ENCODE data around the gene LATS2.

The LATS2 gene

DNA sequence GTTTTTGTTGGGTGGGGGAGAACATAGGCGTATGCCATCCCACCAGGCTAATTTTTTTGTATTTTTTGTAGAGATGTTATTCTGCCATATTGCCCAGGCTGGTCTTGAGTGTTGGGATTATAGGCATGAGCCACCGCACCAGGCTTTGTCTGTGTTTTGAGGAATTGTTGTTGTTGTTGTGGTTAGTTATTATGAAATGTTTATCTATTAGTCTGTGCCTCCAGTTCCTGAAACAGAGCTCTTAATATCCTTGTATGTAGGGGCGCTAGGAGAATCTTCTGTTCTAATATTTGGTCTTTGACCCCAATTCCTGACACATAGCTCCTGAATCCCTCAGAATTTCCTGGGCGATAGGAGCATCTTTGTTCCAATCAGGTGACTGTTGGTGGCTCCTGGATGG, 5.6 kb upstream of the LATS2 start:
- no peak overlapping the region for H3K4me3 ChIP-seq (ENCODE audit: low read length)
- TF ChIP-seq, protein P1, sequence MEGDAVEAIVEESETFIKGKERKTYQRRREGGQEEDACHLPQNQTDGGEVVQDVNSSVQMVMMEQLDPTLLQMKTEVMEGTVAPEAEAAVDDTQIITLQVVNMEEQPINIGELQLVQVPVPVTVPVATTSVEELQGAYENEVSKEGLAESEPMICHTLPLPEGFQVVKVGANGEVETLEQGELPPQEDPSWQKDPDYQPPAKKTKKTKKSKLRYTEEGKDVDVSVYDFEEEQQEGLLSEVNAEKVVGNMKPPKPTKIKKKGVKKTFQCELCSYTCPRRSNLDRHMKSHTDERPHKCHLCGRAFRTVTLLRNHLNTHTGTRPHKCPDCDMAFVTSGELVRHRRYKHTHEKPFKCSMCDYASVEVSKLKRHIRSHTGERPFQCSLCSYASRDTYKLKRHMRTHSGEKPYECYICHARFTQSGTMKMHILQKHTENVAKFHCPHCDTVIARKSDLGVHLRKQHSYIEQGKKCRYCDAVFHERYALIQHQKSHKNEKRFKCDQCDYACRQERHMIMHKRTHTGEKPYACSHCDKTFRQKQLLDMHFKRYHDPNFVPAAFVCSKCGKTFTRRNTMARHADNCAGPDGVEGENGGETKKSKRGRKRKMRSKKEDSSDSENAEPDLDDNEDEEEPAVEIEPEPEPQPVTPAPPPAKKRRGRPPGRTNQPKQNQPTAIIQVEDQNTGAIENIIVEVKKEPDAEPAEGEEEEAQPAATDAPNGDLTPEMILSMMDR (conservative IDR thresholded peaks at IDR 0.05; ENCODE audit: low read length), result no peak
- no peak for DNase-seq (ENCODE audit: low read depth)

DNA sequence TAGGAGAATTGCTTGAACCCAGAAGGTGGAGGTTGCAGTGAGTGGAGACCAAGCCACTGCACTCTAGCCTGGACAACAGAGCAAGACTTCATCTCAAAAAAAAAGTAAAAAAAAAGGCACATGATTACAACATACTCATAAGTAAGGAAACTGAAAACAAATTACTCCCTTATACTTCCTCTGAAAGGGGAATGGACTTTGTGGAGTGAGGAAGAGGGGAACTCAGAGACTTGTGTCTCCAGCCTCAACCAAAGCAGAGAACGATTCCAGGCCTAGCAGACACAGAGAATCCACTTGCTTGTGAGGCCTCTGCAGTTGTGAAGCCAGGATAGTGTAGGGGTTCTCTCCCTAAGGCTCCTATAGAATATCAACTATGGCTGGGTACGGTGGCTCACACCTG, 4.3 kb upstream of the LATS2 start:
- no peak overlapping the region for H3K4me3 ChIP-seq (ENCODE audit: low read length)
- TF ChIP-seq, protein P1 (conservative IDR thresholded peaks at IDR 0.05; ENCODE audit: low read length), result no peak
- DNase-seq (ENCODE audit: low read depth), result no peak

DNA sequence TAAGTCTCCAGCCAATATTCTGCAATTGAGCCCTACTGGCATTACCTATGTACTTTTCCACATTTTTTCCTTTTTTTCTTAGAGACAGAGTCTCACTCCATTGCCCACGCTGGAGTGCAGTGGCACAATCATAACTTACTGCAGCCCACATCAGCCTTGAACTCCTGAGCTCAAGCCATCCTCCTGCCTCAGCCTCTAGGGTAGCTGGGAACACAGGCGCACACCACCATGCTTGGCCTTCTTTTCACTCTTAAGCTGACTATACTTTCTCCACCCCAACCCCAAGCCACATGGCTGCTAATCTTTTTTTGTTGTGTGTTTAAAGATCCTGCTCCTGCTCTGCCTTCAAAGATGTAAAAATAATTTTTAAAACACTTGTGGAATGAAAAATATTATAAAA, 1.6 kb upstream of the LATS2 start:
- DNase-seq (ENCODE audit: low read depth), result no peak
- TF ChIP-seq, protein P1 (conservative IDR thresholded peaks at IDR 0.05; ENCODE audit: low read length), result no peak

DNA sequence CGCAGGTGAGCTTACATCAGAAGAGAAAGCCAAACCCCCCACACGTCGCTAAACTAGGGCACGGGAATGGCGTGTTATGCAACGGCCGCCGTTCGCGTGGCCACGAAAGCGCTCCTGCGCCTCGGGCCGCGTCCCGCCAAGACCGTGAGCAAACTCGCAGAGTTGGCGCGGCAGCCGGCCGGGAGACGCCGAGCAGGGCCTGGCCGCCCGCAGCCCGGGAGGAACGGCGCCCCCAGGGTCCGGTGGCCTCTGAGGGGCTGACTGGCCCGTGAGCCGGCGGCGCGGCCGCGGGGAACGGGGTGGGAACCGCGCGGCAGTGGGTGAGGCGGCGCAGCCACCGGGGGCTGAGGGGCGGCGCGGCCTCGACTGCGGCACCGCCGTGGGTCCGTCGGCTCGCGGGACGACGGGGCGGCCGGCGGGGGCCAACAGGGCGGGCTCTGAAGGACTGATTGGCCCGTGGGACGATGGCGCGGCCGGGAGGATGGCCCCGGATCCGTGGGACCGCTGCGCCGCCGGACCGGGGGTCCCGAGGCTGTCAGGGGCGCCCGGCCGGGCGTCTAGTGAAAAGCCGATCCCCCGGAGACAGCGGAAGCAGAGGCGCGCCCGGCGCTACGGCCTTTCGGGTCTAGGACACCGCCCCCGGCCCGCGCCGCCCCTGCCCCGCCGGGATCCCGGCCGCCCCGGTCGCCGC, 903 bp downstream of the LATS2 start:
- TF ChIP-seq, protein P1 (conservative IDR thresholded peaks at IDR 0.05; ENCODE audit: low read length), result no peak
- H3K4me3 ChIP-seq (ENCODE audit: low read length), result peak overlapping the region; percentile 82
- DNase-seq (ENCODE audit: low read depth), result peak; percentile 63

More for the DNA sequence above, 1.6 kb upstream of the LATS2 start:
- no peak overlapping the region for H3K4me3 ChIP-seq (ENCODE audit: low read length)

DNA sequence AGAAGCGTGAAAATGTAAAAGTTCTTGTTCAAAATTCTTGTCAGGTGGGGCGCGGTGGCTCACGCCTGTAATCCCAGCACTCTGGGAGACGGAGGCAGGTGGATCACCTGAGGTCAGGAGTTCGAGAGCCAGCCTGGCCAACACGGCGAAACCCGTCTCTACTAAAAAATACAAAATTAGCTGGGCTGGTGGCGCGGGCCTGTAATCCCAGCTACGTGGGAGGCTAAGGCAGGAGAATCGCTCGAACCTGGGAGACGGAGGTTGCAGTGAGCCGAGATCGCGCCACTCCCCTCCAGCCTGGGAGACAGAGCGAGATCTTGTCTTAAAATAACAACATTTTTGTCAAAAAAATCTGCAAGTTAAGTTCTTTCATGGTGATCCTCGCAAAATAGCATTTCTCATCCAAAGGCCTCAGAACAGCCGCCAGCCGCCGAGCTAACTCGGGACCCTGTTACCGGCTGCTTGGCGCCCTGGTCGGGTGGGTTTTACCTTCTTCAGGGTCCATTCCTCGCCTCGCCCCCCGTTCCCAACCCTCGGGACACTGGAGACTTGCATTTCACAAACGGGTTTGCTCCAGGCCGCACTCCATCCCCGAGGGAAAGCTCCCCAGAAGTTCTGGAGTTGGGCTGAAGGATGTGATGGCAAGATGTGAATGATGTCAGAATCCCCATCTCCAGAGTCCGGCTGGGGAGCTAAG, 1.6 kb downstream of the LATS2 start:
- DNase-seq (ENCODE audit: low read depth), result no peak
- peak overlapping the region; percentile 82 for H3K4me3 ChIP-seq (ENCODE audit: low read length)
- TF ChIP-seq, protein P1 (conservative IDR thresholded peaks at IDR 0.05; ENCODE audit: low read length), result no peak

DNA sequence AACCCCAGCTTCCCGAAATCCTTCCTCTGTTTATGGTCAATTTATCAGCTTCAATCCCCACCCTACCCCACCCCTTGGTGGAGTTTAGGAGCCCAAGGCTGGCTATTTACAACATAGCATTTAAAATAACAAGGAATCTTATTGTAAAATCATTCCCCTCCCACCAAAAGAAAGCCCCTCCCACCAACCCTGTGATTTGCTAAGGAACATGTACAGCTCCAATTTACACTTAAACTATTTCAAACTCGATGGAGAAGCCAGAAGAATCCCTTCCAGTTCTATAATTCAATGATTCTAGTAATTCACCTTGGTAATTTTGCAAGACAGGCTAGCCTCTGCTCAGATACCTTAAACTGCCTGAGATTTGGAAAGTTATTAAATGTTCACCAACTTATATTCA, 3.0 kb downstream of the LATS2 start:
- TF ChIP-seq, protein P1 (conservative IDR thresholded peaks at IDR 0.05; ENCODE audit: low read length), result no peak
- DNase-seq (ENCODE audit: low read depth), result peak; percentile 35
- no peak overlapping the region for H3K4me3 ChIP-seq (ENCODE audit: low read length)
